CD14-positive monocyte (primary cell): ENCODE results near the gene THRSP. TPM values are rescaled to one million over a fixed set of nuclear protein-coding genes. Genes with fewer than 3 reads are reported as not detected.
"Not testable (repeated sequence)": the region's sequence is repeated elsewhere in the genome, so short reads cannot be mapped to it uniquely, and the experiment has no call there.

Experiments
- DNase-seq, 3 donors: peaks; one replicate each; pipeline ENCODE4 v3.0.0-alpha.2; 2011 to 2022
- H2AFZ ChIP-seq: 2 replicates; pipeline ENCODE4 v1.6.0; 2012; ENCODE audit warnings: mild to moderate bottlenecking, low read depth, low read length, inconsistent platforms; ENCODE audit not compliant: insufficient read depth, poor library complexity, severe bottlenecking
- H3K27ac ChIP-seq, 2 donors: 1 replicate in 1 of 2; 2 replicates in 1 of 2; pipeline ENCODE4 v1.5.1; 2012 to 2013; ENCODE audit warnings: low read length in 2 of 2, control low read depth in 1 of 2, inconsistent platforms in 1 of 2, low read depth in 1 of 2, mild to moderate bottlenecking in 1 of 2
- H3K27me3 ChIP-seq, 2 donors: one replicate each; pipeline versions ENCODE4 v1.6.0 to v1.6.1; 2011 to 2013; ENCODE audit warnings: low read length in 2 of 2; ENCODE audit not compliant: control insufficient read depth in 2 of 2, insufficient read depth in 2 of 2
- H3K36me3 ChIP-seq, 2 donors: replicated peaks in 1 of 2; 1 replicate in 1 of 2; 2 replicates in 1 of 2; pipeline versions ENCODE4 v1.5.1 to v1.6.1; 2012 to 2013; ENCODE audit warnings: low read length in 2 of 2, control low read depth in 1 of 2, inconsistent platforms in 1 of 2, mild to moderate bottlenecking in 1 of 2; ENCODE audit not compliant: insufficient read depth in 2 of 2, control insufficient read depth in 1 of 2
- H3K4me1 ChIP-seq, 2 donors: 1 replicate in 1 of 2; 2 replicates in 1 of 2; pipeline versions ENCODE4 v1.5.1 to v1.6.1; 2012 to 2013; ENCODE audit warnings: low read length in 2 of 2, control low read depth in 1 of 2, inconsistent platforms in 1 of 2, mild to moderate bottlenecking in 1 of 2, moderate library complexity in 1 of 2; ENCODE audit not compliant: insufficient read depth in 2 of 2, control insufficient read depth in 1 of 2
- H3K4me2 ChIP-seq: replicated peaks from 2 replicates; pipeline ENCODE3; 2012; ENCODE audit warnings: low read length, moderate library complexity, mild to moderate bottlenecking; ENCODE audit not compliant: poor library complexity, severe bottlenecking; ENCODE audit errors: extremely low read depth
- H3K4me3 ChIP-seq, 3 experiments: fragments of 200-600 bp in 1 of 3; sonication (generic) in 1 of 3; replicated peaks in 1 of 3; 1 replicate in 2 of 3; 2 replicates in 1 of 3; pipeline ENCODE4 v1.5.1; 2011 to 2013; ENCODE audit warnings: low read length in 3 of 3, mild to moderate bottlenecking in 3 of 3, control low read depth in 2 of 3, low read depth in 2 of 3, inconsistent platforms in 1 of 3, moderate library complexity in 1 of 3
- H3K79me2 ChIP-seq: 2 replicates; pipeline ENCODE4 v1.6.0; 2012; ENCODE audit warnings: mild to moderate bottlenecking, control low read depth, inconsistent platforms, low read length, moderate library complexity; ENCODE audit not compliant: insufficient read depth
- H3K9ac ChIP-seq: 2 replicates; pipeline ENCODE4 v1.6.0; 2017; ENCODE audit warnings: low read length, mild to moderate bottlenecking; ENCODE audit not compliant: insufficient read depth, poor library complexity, severe bottlenecking
- H3K9me3 ChIP-seq, 2 donors: replicated peaks in 1 of 2; 1 replicate in 1 of 2; 2 replicates in 1 of 2; pipeline versions ENCODE4 v1.5.1 to v1.6.1; 2012 to 2013; ENCODE audit warnings: low read length in 2 of 2, control low read depth in 1 of 2; ENCODE audit not compliant: control insufficient read depth in 1 of 2, insufficient read depth in 1 of 2
- H4K20me1 ChIP-seq: 2 replicates; pipeline ENCODE4 v1.6.0; 2012; ENCODE audit warnings: mild to moderate bottlenecking, low read length, control low read depth, moderate library complexity; ENCODE audit not compliant: insufficient read depth
- H3K27ac Mint-ChIP-seq, 7 donors: one replicate each; pipeline ENCODE4 v1.8.0; 2020; ENCODE audit warnings: mild to moderate bottlenecking in 7 of 7, mixed read lengths in 7 of 7, moderate library complexity in 6 of 7, inconsistent platforms in 2 of 7
- H3K27me3 Mint-ChIP-seq, 3 donors: one replicate each; pipeline ENCODE4 v1.8.0; 2021 to 2022; ENCODE audit warnings: low read depth in 3 of 3, mild to moderate bottlenecking in 3 of 3, mixed read lengths in 3 of 3, moderate library complexity in 3 of 3, inconsistent platforms in 1 of 3
- H3K36me3 Mint-ChIP-seq, 2 donors: one replicate each; pipeline ENCODE4 v1.8.0; 2020; ENCODE audit warnings: mixed read lengths in 2 of 2, inconsistent platforms in 1 of 2, mild to moderate bottlenecking in 1 of 2
- H3K4me1 Mint-ChIP-seq: one replicate; pipeline ENCODE4 v1.8.0; 2020; ENCODE audit warnings: mild to moderate bottlenecking, mixed read lengths
- H3K4me3 Mint-ChIP-seq, 2 donors: one replicate each; pipeline ENCODE4 v1.8.0; 2020; ENCODE audit warnings: mild to moderate bottlenecking in 2 of 2, mixed read lengths in 2 of 2, moderate library complexity in 1 of 2
- H3K9me3 Mint-ChIP-seq, 7 donors: one replicate each; pipeline ENCODE4 v1.8.0; 2020 to 2022; ENCODE audit warnings: mixed read lengths in 7 of 7, mild to moderate bottlenecking in 6 of 7, moderate library complexity in 6 of 7, inconsistent platforms in 2 of 7
- WGBS: methylation state at CpG from one replicate; pipeline ENCODE4 v1.1.5; 2013; ENCODE audit warnings: missing lambda C conversion rate; ENCODE audit not compliant: insufficient coverage; 5-methylcytosine and 5-hydroxymethylcytosine counted together
- intact Hi-C, 2 donors: fragments of 100-400 bp; cut with micrococcal nuclease; formaldehyde crosslinking; loops; one replicate each; pipeline versions ENCODE4 v1.15.0 to v1.15.1; 2023
- polyA plus RNA-seq, 3 donors: library from polyadenylated mRNA; depleted of rRNA in 1 of 3; unstranded in 2 of 3; stranded (reverse) in 1 of 3; fragments of 300-500 nt in 2 of 3; fragments of >200 nt in 1 of 3; fragmentation: Illumina TruSeq in 2 of 3; gene quantifications; 1 replicate in 2 of 3; 2 replicates in 1 of 3; pipeline ENCODE4 v1.2.3, GENCODE V29; 2012 to 2021
- TF ChIP-seq, protein P1 (sequence below): fragments of 200-600 bp; IDR thresholded peaks from one replicate; pipeline ENCODE4 v1.8.0; 2022; ENCODE audit warnings: antibody characterized with exemption, mild to moderate bottlenecking

Gene THRSP
- polyA plus RNA-seq, 3 donors = not detected

DNA sequence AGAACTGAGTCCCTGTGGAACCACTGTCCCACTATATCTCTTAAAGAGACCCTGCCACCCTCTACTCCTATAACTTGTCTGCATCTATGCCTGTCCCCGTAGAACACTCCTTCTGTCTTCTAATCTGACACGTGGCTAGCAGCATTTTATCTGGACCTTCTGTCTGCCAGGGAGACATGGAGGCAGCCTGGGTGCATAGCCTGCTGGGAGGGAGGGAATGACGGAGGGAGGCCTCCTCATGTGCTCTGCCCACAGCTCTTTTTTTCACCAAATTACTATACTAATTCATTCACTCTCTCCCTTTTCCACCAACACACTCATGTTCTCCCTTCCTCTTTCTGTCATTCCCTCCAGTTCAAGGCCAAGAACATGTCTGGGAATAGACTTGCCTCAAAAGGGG, 7.6 kb upstream of the THRSP start:
- Mint-ChIP-seq H3K9me3 (no peaks in the 10 kb centered on the region), H3K36me3 (peaks cover 0 to 3% of the 10 kb centered on the region in 2 donors), H3K27ac (peak overlapping the region in 1 of 7 donors; percentile 42), H3K27me3 (no peaks in the 10 kb centered on the region), H3K4me1 (peaks cover 1% of the 10 kb centered on the region), H3K4me3 (no peak overlapping the region)
- H4K20me1 ChIP-seq = no peaks in the 10 kb centered on the region
- no peak overlapping the region for H2AFZ ChIP-seq
- no peaks in the 10 kb centered on the region for H3K4me1 ChIP-seq
- TF ChIP-seq, protein P1, sequence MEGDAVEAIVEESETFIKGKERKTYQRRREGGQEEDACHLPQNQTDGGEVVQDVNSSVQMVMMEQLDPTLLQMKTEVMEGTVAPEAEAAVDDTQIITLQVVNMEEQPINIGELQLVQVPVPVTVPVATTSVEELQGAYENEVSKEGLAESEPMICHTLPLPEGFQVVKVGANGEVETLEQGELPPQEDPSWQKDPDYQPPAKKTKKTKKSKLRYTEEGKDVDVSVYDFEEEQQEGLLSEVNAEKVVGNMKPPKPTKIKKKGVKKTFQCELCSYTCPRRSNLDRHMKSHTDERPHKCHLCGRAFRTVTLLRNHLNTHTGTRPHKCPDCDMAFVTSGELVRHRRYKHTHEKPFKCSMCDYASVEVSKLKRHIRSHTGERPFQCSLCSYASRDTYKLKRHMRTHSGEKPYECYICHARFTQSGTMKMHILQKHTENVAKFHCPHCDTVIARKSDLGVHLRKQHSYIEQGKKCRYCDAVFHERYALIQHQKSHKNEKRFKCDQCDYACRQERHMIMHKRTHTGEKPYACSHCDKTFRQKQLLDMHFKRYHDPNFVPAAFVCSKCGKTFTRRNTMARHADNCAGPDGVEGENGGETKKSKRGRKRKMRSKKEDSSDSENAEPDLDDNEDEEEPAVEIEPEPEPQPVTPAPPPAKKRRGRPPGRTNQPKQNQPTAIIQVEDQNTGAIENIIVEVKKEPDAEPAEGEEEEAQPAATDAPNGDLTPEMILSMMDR = no peak
- H3K27ac ChIP-seq = no peak overlapping the region
- H3K79me2 ChIP-seq = no peaks in the 10 kb centered on the region
- H3K9ac ChIP-seq = no peak overlapping the region
- no peak for DNase-seq
- H3K9me3 ChIP-seq = no peaks in the 10 kb centered on the region
- H3K27me3 ChIP-seq = no peaks in the 10 kb centered on the region
- intact Hi-C loops = no loop called here
- WGBS = 93% methylated on average over 2 of the region's 3 CpGs
- H3K4me2 ChIP-seq = no peak overlapping the region
- H3K36me3 ChIP-seq = no peaks in the 10 kb centered on the region
- H3K4me3 ChIP-seq = no peak overlapping the region

DNA sequence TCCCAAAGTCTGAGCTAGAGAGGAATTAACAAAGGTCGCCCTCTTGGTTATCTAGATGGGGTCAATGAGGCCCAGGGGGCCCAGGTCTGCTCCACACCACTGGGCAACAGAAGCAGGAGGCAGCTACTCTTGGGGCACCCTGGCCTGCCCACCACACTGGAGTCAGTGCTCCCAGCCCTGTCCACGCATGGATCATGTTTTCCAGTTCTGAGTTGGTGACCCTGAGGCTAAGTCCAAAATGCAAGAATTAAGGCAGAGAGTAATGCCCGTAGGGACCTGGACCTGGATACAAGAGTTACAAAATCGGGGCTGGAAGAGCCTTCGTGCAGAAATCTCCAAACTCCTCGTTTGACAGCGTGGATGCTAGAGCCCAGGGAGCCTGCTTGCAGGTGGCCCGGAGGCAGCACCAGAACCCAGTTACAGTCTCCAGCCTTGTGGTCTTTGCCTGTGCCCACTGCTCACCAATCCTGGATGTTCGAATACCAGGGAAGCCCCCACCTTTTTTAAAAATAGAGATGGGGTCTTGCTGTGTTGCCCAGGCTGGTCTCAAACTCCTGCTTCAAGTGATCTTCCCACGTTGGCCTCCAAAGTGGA, 6.1 kb upstream of the THRSP start:
- H3K9me3 ChIP-seq = no peaks in the 10 kb centered on the region
- intact Hi-C loops = no loop called here
- no peak overlapping the region for H2AFZ ChIP-seq
- Mint-ChIP-seq H3K36me3 (peaks cover 0 to 3% of the 10 kb centered on the region in 2 donors), H3K27me3 (no peaks in the 10 kb centered on the region), H3K4me1 (no peaks in the 10 kb centered on the region), H3K27ac (no peak overlapping the region), H3K4me3 (no peak overlapping the region), H3K9me3 (no peaks in the 10 kb centered on the region)
- H3K79me2 ChIP-seq = no peaks in the 10 kb centered on the region
- no peak overlapping the region for H3K4me3 ChIP-seq
- no peaks in the 10 kb centered on the region for H4K20me1 ChIP-seq
- 83% methylated on average over 8 of the region's 10 CpGs for WGBS
- no peaks in the 10 kb centered on the region for H3K36me3 ChIP-seq
- no peaks in the 10 kb centered on the region for H3K27me3 ChIP-seq
- no peaks in the 10 kb centered on the region for H3K4me1 ChIP-seq
- no peak overlapping the region for H3K27ac ChIP-seq
- TF ChIP-seq, protein P1 = no peak
- DNase-seq = no peak
- no peak overlapping the region for H3K4me2 ChIP-seq
- no peak overlapping the region for H3K9ac ChIP-seq

DNA sequence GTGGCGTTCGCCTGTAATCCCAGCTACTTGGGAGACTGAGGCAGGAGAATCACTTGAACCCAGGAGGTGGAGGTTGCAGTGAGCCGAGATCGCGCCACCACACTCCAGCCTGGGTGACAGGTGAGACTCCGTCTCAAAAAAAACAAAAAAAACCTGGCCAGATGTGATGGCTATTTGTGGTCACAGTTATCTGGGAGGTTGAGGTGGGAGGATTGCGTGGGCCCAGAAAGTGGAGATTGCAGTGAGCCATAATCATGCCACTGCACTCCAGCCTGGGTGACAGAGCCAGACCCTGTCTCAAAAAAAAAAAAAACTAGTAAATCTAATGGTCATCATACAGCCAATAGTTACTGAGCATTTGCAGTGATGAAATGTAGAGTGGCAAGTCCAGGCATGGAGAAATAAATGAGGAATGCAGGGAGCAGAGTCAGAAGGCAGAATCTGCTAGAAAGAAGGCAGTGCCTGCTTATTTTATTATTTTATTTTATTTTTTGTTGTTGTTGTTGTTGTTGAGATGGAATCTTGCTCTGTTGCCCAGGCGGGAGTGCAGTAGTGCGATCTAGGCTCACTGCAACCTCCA, 3.8 kb upstream of the THRSP start:
- H3K4me2 ChIP-seq, H3K9me3 Mint-ChIP-seq, H3K27ac ChIP-seq, DNase-seq, H3K27me3 Mint-ChIP-seq, H3K27ac Mint-ChIP-seq, H3K4me3 Mint-ChIP-seq, H3K4me1 ChIP-seq, H2AFZ ChIP-seq, H3K9ac ChIP-seq, H4K20me1 ChIP-seq, H3K9me3 ChIP-seq, H3K36me3 ChIP-seq, H3K79me2 ChIP-seq, H3K27me3 ChIP-seq, H3K4me3 ChIP-seq, H3K4me1 Mint-ChIP-seq, H3K36me3 Mint-ChIP-seq, intact Hi-C loops: not testable (repeated sequence)
- WGBS = 95% methylated on average over 4 of the region's 9 CpGs
